ENCODE results near the gene HOTAIR. TPM values are rescaled to one million over a fixed set of nuclear protein-coding genes. Genes with fewer than 3 reads are reported as not detected.
A peak's percentile ranks its signal among the peaks of the same experiment; 100 is the strongest.

HOTAIR gene
- polyA plus RNA-seq, 1 experiment: 11.4 TPM

DNA sequence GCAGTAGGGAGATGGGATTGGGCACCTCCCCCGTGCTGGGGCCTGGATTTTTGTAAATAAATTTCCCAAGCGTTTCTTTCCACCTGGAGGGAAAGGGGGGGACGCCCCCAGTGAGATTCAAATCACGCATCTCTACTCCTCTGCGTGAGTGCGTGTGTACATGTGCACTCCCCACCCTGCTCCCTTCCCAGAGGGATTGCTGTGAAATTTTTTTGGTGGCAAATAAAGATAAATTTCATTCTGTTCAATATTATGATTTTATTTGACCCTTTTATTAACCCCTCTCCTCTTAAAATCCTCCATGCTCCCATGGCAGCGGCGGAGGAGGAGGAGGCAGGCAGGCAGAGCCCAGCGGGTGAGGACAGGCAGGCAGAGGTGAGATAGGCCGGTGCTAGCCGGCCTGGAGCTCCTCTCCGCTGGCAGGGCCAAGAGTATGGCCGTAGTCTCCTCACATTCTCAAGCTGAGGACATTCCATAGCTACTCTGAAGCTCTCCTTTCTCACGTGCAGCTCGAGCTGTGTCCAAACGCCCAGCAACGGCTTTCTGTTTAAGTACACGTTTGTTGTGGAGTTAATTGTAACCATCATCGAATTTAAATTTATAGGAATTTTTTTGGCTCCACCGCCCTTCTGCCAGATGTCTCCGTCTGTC lies 1.5 kb upstream of the HOTAIR start:
- H3K4me3 ChIP-seq (ENCODE audit: low read depth, low read length): peak overlapping the region; percentile 17; the same call in 1 of the 2 replicates
- ChIA-PET POLR2A (no interaction called here), CTCF (interaction anchor here (0.9 to 2.3 kb wide), 4 partner anchors 9 to 232 kb away, joined by 3 to 14 read pairs (median 6); partner anchors contain the start of genes HOXC10 and HOXC9)
- TF ChIP-seq, protein P1, sequence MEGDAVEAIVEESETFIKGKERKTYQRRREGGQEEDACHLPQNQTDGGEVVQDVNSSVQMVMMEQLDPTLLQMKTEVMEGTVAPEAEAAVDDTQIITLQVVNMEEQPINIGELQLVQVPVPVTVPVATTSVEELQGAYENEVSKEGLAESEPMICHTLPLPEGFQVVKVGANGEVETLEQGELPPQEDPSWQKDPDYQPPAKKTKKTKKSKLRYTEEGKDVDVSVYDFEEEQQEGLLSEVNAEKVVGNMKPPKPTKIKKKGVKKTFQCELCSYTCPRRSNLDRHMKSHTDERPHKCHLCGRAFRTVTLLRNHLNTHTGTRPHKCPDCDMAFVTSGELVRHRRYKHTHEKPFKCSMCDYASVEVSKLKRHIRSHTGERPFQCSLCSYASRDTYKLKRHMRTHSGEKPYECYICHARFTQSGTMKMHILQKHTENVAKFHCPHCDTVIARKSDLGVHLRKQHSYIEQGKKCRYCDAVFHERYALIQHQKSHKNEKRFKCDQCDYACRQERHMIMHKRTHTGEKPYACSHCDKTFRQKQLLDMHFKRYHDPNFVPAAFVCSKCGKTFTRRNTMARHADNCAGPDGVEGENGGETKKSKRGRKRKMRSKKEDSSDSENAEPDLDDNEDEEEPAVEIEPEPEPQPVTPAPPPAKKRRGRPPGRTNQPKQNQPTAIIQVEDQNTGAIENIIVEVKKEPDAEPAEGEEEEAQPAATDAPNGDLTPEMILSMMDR (IDR thresholded peaks at IDR 0.05; ENCODE audit: insufficient read depth, low read depth, low read length): no peak
- no peaks in the 10 kb centered on the region for H3K36me3 ChIP-seq (ENCODE audit: control insufficient read depth, insufficient read depth, low read length)
- peak; percentile 75 for DNase-seq (ENCODE audit: low read depth)
- H3K27me3 ChIP-seq (ENCODE audit: control insufficient read depth, insufficient read depth, low read length): no peaks in the 10 kb centered on the region; the same call in none of the 2 replicates

DNA sequence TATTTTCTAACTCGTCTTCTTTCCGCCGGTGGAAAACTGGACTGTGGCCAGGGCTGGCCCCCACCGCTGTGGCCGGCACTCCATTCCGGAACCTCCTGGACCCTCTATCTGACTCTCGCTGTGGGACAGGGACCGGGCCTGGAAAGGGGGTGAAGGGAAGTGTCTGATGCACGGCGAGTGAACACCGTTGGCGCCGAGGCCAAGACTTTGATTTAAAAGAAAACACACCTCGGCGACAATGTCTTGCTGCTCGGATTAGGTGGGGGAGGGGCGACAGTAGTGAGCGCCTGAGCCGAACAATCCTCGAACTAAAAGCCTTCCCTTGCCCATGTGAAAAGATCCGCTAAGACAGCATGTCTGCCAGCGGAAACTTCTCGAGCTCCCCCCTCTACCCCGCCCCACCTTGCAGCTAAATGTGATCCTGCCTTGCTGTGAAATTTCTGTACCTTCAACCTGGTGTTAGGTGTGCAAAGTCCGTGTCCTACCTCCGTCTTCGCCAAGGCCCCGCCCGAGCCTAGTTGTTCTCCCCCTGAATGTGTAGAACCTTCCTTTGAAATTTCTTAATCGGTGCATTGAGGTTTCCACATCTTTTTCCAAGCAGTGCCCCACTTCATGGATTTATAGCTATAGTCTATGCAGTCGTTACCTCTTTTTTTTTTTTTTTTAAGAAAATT lies 862 bp upstream of the HOTAIR start:
- POLR2A ChIA-PET: no interaction called here
- no peak for DNase-seq (ENCODE audit: low read depth)
- Histone ChIP-seq H3K27me3 (ENCODE audit: control insufficient read depth, insufficient read depth, low read length) (no peaks in the 10 kb centered on the region; the same call in none of the 2 replicates), H3K36me3 (ENCODE audit: control insufficient read depth, insufficient read depth, low read length) (no peaks in the 10 kb centered on the region), H3K4me3 (ENCODE audit: low read depth, low read length) (peak overlapping the region; percentile 64)
- TF ChIP-seq, protein P1 (IDR thresholded peaks at IDR 0.05; ENCODE audit: insufficient read depth, low read depth, low read length): no peak
- CTCF ChIA-PET: interaction anchor here (0.6 to 2.3 kb wide), 5 partner anchors 9 to 362 kb away, joined by 3 to 14 read pairs (median 4); partner anchors contain the start of genes HOXC10 and HOXC9

DNA sequence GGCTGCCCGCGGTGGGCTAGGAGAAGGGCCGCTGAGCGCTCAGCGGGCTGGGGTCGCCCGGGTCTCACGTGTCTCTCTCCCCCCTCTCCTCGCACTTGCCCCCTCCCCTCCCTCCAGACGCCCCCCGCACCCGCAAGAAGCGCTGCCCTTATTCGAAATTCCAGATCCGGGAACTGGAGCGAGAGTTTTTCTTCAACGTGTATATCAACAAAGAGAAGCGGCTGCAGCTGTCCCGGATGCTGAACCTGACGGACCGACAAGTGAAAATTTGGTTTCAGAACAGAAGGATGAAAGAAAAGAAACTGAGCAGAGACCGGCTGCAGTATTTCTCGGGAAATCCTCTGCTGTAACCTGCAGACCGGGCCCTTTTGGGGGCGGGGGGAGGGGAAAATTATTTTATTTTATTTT lies 314 bp upstream of the HOTAIR start:
- Histone ChIP-seq H3K36me3 (ENCODE audit: control insufficient read depth, insufficient read depth, low read length) (no peaks in the 10 kb centered on the region), H3K27me3 (ENCODE audit: control insufficient read depth, insufficient read depth, low read length) (no peaks in the 10 kb centered on the region; the same call in none of the 2 replicates), H3K4me3 (ENCODE audit: low read depth, low read length) (peak overlapping the region; percentile 64)
- CTCF ChIA-PET: interaction anchor here (0.6 to 2.3 kb wide), 5 partner anchors 10 to 362 kb away, joined by 3 to 14 read pairs (median 3); partner anchors contain the start of gene HOXC10
- POLR2A ChIA-PET: no interaction called here
- TF ChIP-seq, protein P1 (IDR thresholded peaks at IDR 0.05; ENCODE audit: insufficient read depth, low read depth, low read length): no peak
- DNase-seq (ENCODE audit: low read depth): no peak

DNA sequence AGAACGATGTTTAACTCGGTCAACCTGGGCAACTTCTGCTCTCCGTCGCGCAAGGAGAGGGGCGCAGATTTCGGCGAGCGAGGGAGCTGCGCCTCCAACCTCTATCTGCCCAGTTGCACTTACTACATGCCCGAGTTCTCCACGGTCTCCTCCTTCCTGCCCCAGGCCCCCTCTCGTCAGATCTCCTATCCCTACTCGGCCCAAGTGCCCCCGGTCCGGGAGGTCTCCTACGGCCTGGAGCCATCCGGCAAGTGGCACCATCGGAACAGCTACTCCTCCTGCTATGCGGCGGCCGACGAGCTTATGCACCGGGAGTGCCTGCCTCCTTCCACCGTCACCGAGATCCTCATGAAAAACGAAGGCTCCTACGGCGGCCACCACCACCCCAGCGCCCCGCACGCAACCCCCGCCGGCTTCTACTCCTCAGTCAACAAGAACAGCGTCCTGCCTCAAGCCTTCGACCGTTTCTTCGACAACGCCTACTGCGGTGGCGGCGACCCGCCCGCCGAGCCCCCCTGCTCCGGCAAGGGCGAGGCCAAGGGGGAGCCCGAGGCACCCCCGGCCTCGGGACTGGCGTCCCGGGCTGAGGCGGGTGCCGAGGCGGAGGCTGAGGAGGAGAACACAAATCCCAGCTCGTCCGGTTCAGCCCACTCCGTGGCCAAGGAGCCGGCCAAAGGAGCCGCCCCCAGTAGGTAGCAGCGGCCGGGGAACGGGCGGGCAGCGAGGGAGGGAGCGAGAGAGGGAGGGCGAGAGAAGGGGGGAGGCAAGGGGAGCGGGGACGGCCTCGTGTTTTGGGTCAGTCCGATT lies 1.3 kb downstream of the HOTAIR start:
- Histone ChIP-seq H3K36me3 (ENCODE audit: control insufficient read depth, insufficient read depth, low read length) (no peaks in the 10 kb centered on the region), H3K27me3 (ENCODE audit: control insufficient read depth, insufficient read depth, low read length) (no peaks in the 10 kb centered on the region; the same call in none of the 2 replicates), H3K4me3 (ENCODE audit: low read depth, low read length) (peak overlapping the region; percentile 64)
- DNase-seq (ENCODE audit: low read depth): no peak
- TF ChIP-seq, protein P1 (IDR thresholded peaks at IDR 0.05; ENCODE audit: insufficient read depth, low read depth, low read length): no peak
- ChIA-PET POLR2A (interaction anchor here (0.6 kb wide), 2 partner anchors 24 to 311 kb away, joined by 4 to 8 read pairs; no protein-coding TSS in a partner anchor), CTCF (interaction anchor here (0.8 to 1.3 kb wide), 6 partner anchors 11 to 227 kb away, joined by 3 to 4 read pairs (median 4); partner anchors contain the start of gene HOXC10)

All from BJ (cell line).